ENCODE results near the gene SLAMF1.
"Not testable (repeated sequence)": the region's sequence is repeated elsewhere in the genome, so short reads cannot be mapped to it uniquely, and the experiment has no call there.

SLAMF1 gene

GRCh38 chr1:160634543-160635491, 12.0 kb downstream of the SLAMF1 start:
- Histone ChIP-seq H3K36me3 (ENCODE audit: control insufficient read depth, insufficient read depth, low read length) (no peaks in the 10 kb centered on the region), H3K4me3 (ENCODE audit: low read length) (no peak overlapping the region), H3K9ac (ENCODE audit: low read length) (no peak overlapping the region), H3K9me3 (ENCODE audit: control insufficient read depth, low read length) (no peaks in the 10 kb centered on the region), H3K4me1 (ENCODE audit: control insufficient read depth, insufficient read depth, low read length) (peaks cover 7% of the 10 kb centered on the region), H3K27me3 (ENCODE audit: control insufficient read depth, insufficient read depth, low read length) (no peaks in the 10 kb centered on the region)

GRCh38 chr1:160633330-160633903, 13.4 kb downstream of the SLAMF1 start:
- H3K27me3 ChIP-seq (ENCODE audit: control insufficient read depth, insufficient read depth, low read length) = no peaks in the 10 kb centered on the region
- H3K36me3 ChIP-seq (ENCODE audit: control insufficient read depth, insufficient read depth, low read length) = no peaks in the 10 kb centered on the region
- H3K4me3 ChIP-seq (ENCODE audit: low read length) = no peak overlapping the region
- H3K9ac ChIP-seq (ENCODE audit: low read length) = no peak overlapping the region
- no peaks in the 10 kb centered on the region for H3K9me3 ChIP-seq (ENCODE audit: control insufficient read depth, low read length)
- no peaks in the 10 kb centered on the region for H3K4me1 ChIP-seq (ENCODE audit: control insufficient read depth, insufficient read depth, low read length)

- Histone ChIP-seq H3K9ac (ENCODE audit: low read length) (no peak overlapping the region), H3K9me3 (ENCODE audit: control insufficient read depth, low read length) (no peaks in the 10 kb centered on the region), H3K27me3 (ENCODE audit: control insufficient read depth, insufficient read depth, low read length) (no peaks in the 10 kb centered on the region), H3K4me1 (ENCODE audit: control insufficient read depth, insufficient read depth, low read length) (peaks cover 6% of the 10 kb centered on the region), H3K36me3 (ENCODE audit: control insufficient read depth, insufficient read depth, low read length) (no peaks in the 10 kb centered on the region), H3K4me3 (ENCODE audit: low read length) (no peak overlapping the region)
These were observed 14.7 kb downstream of the SLAMF1 start for GRCh38 chr1:160631983-160632625.

- Histone ChIP-seq H3K4me3 (ENCODE audit: low read length) (no peak overlapping the region), H3K4me1 (ENCODE audit: control insufficient read depth, insufficient read depth, low read length) (peaks cover 9% of the 10 kb centered on the region), H3K9ac (ENCODE audit: low read length) (no peak overlapping the region), H3K36me3 (ENCODE audit: control insufficient read depth, insufficient read depth, low read length) (no peaks in the 10 kb centered on the region), H3K27me3 (ENCODE audit: control insufficient read depth, insufficient read depth, low read length) (no peaks in the 10 kb centered on the region), H3K9me3 (ENCODE audit: control insufficient read depth, low read length) (no peaks in the 10 kb centered on the region)
These were observed 16.1 kb downstream of the SLAMF1 start for GRCh38 chr1:160630523-160631451.

GRCh38 chr1:160629286-160630210, 17.3 kb downstream of the SLAMF1 start:
- no peaks in the 10 kb centered on the region for H3K36me3 ChIP-seq (ENCODE audit: control insufficient read depth, insufficient read depth, low read length)
- H3K9me3 ChIP-seq (ENCODE audit: control insufficient read depth, low read length) = no peaks in the 10 kb centered on the region
- no peaks in the 10 kb centered on the region for H3K27me3 ChIP-seq (ENCODE audit: control insufficient read depth, insufficient read depth, low read length)
- H3K9ac ChIP-seq (ENCODE audit: low read length) = no peak overlapping the region
- no peak overlapping the region for H3K4me3 ChIP-seq (ENCODE audit: low read length)
- H3K4me1 ChIP-seq (ENCODE audit: control insufficient read depth, insufficient read depth, low read length) = peaks cover 9% of the 10 kb centered on the region

- H3K36me3 ChIP-seq (ENCODE audit: control insufficient read depth, insufficient read depth, low read length) = no peaks in the 10 kb centered on the region
- H3K9me3 ChIP-seq (ENCODE audit: control insufficient read depth, low read length) = no peaks in the 10 kb centered on the region
- H3K27me3 ChIP-seq (ENCODE audit: control insufficient read depth, insufficient read depth, low read length) = no peaks in the 10 kb centered on the region
- no peak overlapping the region for H3K9ac ChIP-seq (ENCODE audit: low read length)
- H3K4me1 ChIP-seq (ENCODE audit: control insufficient read depth, insufficient read depth, low read length) = peaks cover 9% of the 10 kb centered on the region
- no peak overlapping the region for H3K4me3 ChIP-seq (ENCODE audit: low read length)
These were observed 18.0 kb downstream of the SLAMF1 start for GRCh38 chr1:160628799-160629263.

- not testable (repeated sequence) for H3K4me1 ChIP-seq (ENCODE audit: control insufficient read depth, insufficient read depth, low read length); H3K9me3 ChIP-seq (ENCODE audit: control insufficient read depth, low read length); H3K36me3 ChIP-seq (ENCODE audit: control insufficient read depth, insufficient read depth, low read length); H3K27me3 ChIP-seq (ENCODE audit: control insufficient read depth, insufficient read depth, low read length); H3K9ac ChIP-seq (ENCODE audit: low read length); H3K4me3 ChIP-seq (ENCODE audit: low read length)
These were observed 19.1 kb downstream of the SLAMF1 start for GRCh38 chr1:160627677-160628289.

- no peaks in the 10 kb centered on the region for H3K36me3 ChIP-seq (ENCODE audit: control insufficient read depth, insufficient read depth, low read length)
- no peaks in the 10 kb centered on the region for H3K9me3 ChIP-seq (ENCODE audit: control insufficient read depth, low read length)
These were observed 20.1 kb downstream of the SLAMF1 start for GRCh38 chr1:160626509-160627342.

GRCh38 chr1:160625725-160626498, 20.9 kb downstream of the SLAMF1 start:
- no peaks in the 10 kb centered on the region for H3K9me3 ChIP-seq (ENCODE audit: control insufficient read depth, low read length)
- no peaks in the 10 kb centered on the region for H3K27me3 ChIP-seq (ENCODE audit: control insufficient read depth, insufficient read depth, low read length)
- peaks cover 9% of the 10 kb centered on the region for H3K4me1 ChIP-seq (ENCODE audit: control insufficient read depth, insufficient read depth, low read length)
- H3K9ac ChIP-seq (ENCODE audit: low read length) = no peak overlapping the region
- no peak overlapping the region for H3K4me3 ChIP-seq (ENCODE audit: low read length)
- H3K36me3 ChIP-seq (ENCODE audit: control insufficient read depth, insufficient read depth, low read length) = no peaks in the 10 kb centered on the region

More at GRCh38 chr1:160626509-160627342, 20.1 kb downstream of the SLAMF1 start:
- peaks cover 9% of the 10 kb centered on the region for H3K4me1 ChIP-seq (ENCODE audit: control insufficient read depth, insufficient read depth, low read length)
- H3K9ac ChIP-seq (ENCODE audit: low read length) = no peak overlapping the region
- H3K4me3 ChIP-seq (ENCODE audit: low read length) = no peak overlapping the region
- no peaks in the 10 kb centered on the region for H3K27me3 ChIP-seq (ENCODE audit: control insufficient read depth, insufficient read depth, low read length)
